ENCODE data around the gene SORCS2. TPM values are rescaled to one million over a fixed set of nuclear protein-coding genes. Genes with fewer than 3 reads are reported as not detected.

SORCS2 gene
- total RNA-seq, 1 experiment from 2014 or later = not detected

- DNase-seq = no peak
- intact Hi-C loops (cut with micrococcal nuclease; ENCODE audit: unreplicated experiment) = no loop called here
- CTCF ChIA-PET = interaction anchor here (0.5 to 1.0 kb wide), 2 partner anchors 8 to 307 kb away, joined by 3 read pairs; no protein-coding TSS in a partner anchor
- no TSS peak for BruUV-seq (replicated peaks)
- no peak overlapping the region for H3K27ac Mint-ChIP-seq (ENCODE audit: unreplicated experiment)
- H3K4me1 Mint-ChIP-seq (ENCODE audit: low read depth, unreplicated experiment) = no peaks in the 10 kb centered on the region
- no peak overlapping the region for H3K4me3 Mint-ChIP-seq (ENCODE audit: low read depth, unreplicated experiment)
- no peak for TF ChIP-seq CTCF (IDR thresholded peaks at IDR 0.05; ENCODE audit: unreplicated experiment)
- no peaks in the 10 kb centered on the region for H3K9me3 Mint-ChIP-seq (ENCODE audit: low read depth, unreplicated experiment)
- peaks cover 31% of the 10 kb centered on the region for H3K27me3 Mint-ChIP-seq (ENCODE audit: unreplicated experiment)
- no peaks in the 10 kb centered on the region for H3K36me3 Mint-ChIP-seq (ENCODE audit: insufficient read depth, unreplicated experiment)
These were observed 468.9 kb downstream of the SORCS2 start for GRCh38 chr4:7661066-7661748.

- Mint-ChIP-seq H3K4me1 (ENCODE audit: low read depth, unreplicated experiment) (no peaks in the 10 kb centered on the region), H3K36me3 (ENCODE audit: insufficient read depth, unreplicated experiment) (no peaks in the 10 kb centered on the region), H3K4me3 (ENCODE audit: low read depth, unreplicated experiment) (no peak overlapping the region), H3K27me3 (ENCODE audit: unreplicated experiment) (peaks cover 33% of the 10 kb centered on the region), H3K27ac (ENCODE audit: unreplicated experiment) (no peak overlapping the region), H3K9me3 (ENCODE audit: low read depth, unreplicated experiment) (no peaks in the 10 kb centered on the region)
- BruUV-seq (replicated peaks) = no TSS peak
- no peak for TF ChIP-seq CTCF (IDR thresholded peaks at IDR 0.05; ENCODE audit: unreplicated experiment)
- no peak for DNase-seq
- CTCF ChIA-PET = no interaction called here
- intact Hi-C loops (cut with micrococcal nuclease; ENCODE audit: unreplicated experiment) = no loop called here
These were observed 469.6 kb downstream of the SORCS2 start for GRCh38 chr4:7661846-7662506.

GRCh38 chr4:7662507-7662846, 470.1 kb downstream of the SORCS2 start:
- no peak for DNase-seq
- intact Hi-C loops (cut with micrococcal nuclease; ENCODE audit: unreplicated experiment) = no loop called here
- H3K9me3 Mint-ChIP-seq (ENCODE audit: low read depth, unreplicated experiment) = no peaks in the 10 kb centered on the region
- H3K4me3 Mint-ChIP-seq (ENCODE audit: low read depth, unreplicated experiment) = no peak overlapping the region
- TF ChIP-seq CTCF (IDR thresholded peaks at IDR 0.05; ENCODE audit: unreplicated experiment) = no peak
- H3K27me3 Mint-ChIP-seq (ENCODE audit: unreplicated experiment) = peaks cover 38% of the 10 kb centered on the region
- no peaks in the 10 kb centered on the region for H3K36me3 Mint-ChIP-seq (ENCODE audit: insufficient read depth, unreplicated experiment)
- CTCF ChIA-PET = no interaction called here
- H3K4me1 Mint-ChIP-seq (ENCODE audit: low read depth, unreplicated experiment) = no peaks in the 10 kb centered on the region
- no peak overlapping the region for H3K27ac Mint-ChIP-seq (ENCODE audit: unreplicated experiment)
- no TSS peak for BruUV-seq (replicated peaks)

- Mint-ChIP-seq H3K27me3 (ENCODE audit: unreplicated experiment) (peaks cover 45% of the 10 kb centered on the region), H3K4me1 (ENCODE audit: low read depth, unreplicated experiment) (no peaks in the 10 kb centered on the region), H3K27ac (ENCODE audit: unreplicated experiment) (no peak overlapping the region), H3K4me3 (ENCODE audit: low read depth, unreplicated experiment) (no peak overlapping the region), H3K36me3 (ENCODE audit: insufficient read depth, unreplicated experiment) (no peaks in the 10 kb centered on the region), H3K9me3 (ENCODE audit: low read depth, unreplicated experiment) (no peaks in the 10 kb centered on the region)
- BruUV-seq (replicated peaks) = no TSS peak
- intact Hi-C loops (cut with micrococcal nuclease; ENCODE audit: unreplicated experiment) = no loop called here
- no peak for TF ChIP-seq CTCF (IDR thresholded peaks at IDR 0.05; ENCODE audit: unreplicated experiment)
- no peak for DNase-seq
- CTCF ChIA-PET = no interaction called here
These were observed 470.8 kb downstream of the SORCS2 start for GRCh38 chr4:7663075-7663541.
